Astrocyte (in vitro differentiated cells and primary cell): Measurements from ENCODE around the gene MBOAT2. TPM values are rescaled to one million over a fixed set of nuclear protein-coding genes. Genes with fewer than 3 reads are reported as not detected.

ENCODE experiments used
- DNase-seq: peaks from one replicate; pipeline ENCODE4 v3.0.0-alpha.2; 2010; ENCODE audit warnings: low read depth
- FAIRE-seq: peaks from 2 replicates; lab custom pipeline; 2011; peaks lifted over from hg19 to GRCh38; lab: Jason Lieb, UNC
- H2AFZ ChIP-seq: 2 replicates; pipeline ENCODE4 v1.6.0; 2012; ENCODE audit warnings: low read depth, low read length, inconsistent platforms
- H3K27ac ChIP-seq: 2 replicates; pipeline ENCODE4 v1.5.1; 2011; ENCODE audit warnings: low read depth, low read length, inconsistent platforms
- H3K27me3 ChIP-seq: 2 replicates; pipeline ENCODE4 v1.6.0; 2011; ENCODE audit warnings: low read length, inconsistent platforms; ENCODE audit not compliant: insufficient read depth
- H3K36me3 ChIP-seq: 2 replicates; pipeline ENCODE4 v1.5.1; 2011; ENCODE audit warnings: low read length, inconsistent platforms; ENCODE audit not compliant: insufficient read depth
- H3K4me1 ChIP-seq: 2 replicates; pipeline ENCODE4 v1.5.1; 2011; ENCODE audit warnings: low read length, inconsistent platforms; ENCODE audit not compliant: insufficient read depth
- H3K4me2 ChIP-seq: 2 replicates; pipeline ENCODE4 v1.6.0; 2012; ENCODE audit warnings: low read length, inconsistent platforms
- H3K4me3 ChIP-seq: 2 replicates; pipeline ENCODE4 v1.5.1; 2011; ENCODE audit warnings: low read depth, mild to moderate bottlenecking, low read length, inconsistent platforms; ENCODE audit not compliant: insufficient read depth
- H3K79me2 ChIP-seq: 2 replicates; pipeline ENCODE4 v1.6.0; 2012; ENCODE audit warnings: mild to moderate bottlenecking, low read length, inconsistent platforms; ENCODE audit not compliant: insufficient read depth
- H3K9ac ChIP-seq: 2 replicates; pipeline ENCODE4 v1.6.0; 2012; ENCODE audit warnings: mild to moderate bottlenecking, low read length, inconsistent platforms
- H3K9me3 ChIP-seq: 2 replicates; pipeline ENCODE4 v1.5.1; 2012; ENCODE audit warnings: low read depth, mild to moderate bottlenecking, low read length, inconsistent platforms; ENCODE audit not compliant: insufficient read depth
- H4K20me1 ChIP-seq: 2 replicates; pipeline ENCODE4 v1.6.0; 2012; ENCODE audit warnings: low read length, inconsistent platforms; ENCODE audit not compliant: insufficient read depth
- H3K27ac Mint-ChIP-seq: one replicate; pipeline ENCODE4 v1.8.0; 2021; ENCODE audit warnings: mild to moderate bottlenecking, mixed read lengths; ENCODE audit not compliant: unreplicated experiment
- H3K27me3 Mint-ChIP-seq: one replicate; pipeline ENCODE4 v1.8.0; 2021; ENCODE audit warnings: low read depth, mixed read lengths; ENCODE audit not compliant: unreplicated experiment
- H3K36me3 Mint-ChIP-seq: one replicate; pipeline ENCODE4 v1.8.0; 2021; ENCODE audit warnings: low read depth, mixed read lengths; ENCODE audit not compliant: unreplicated experiment
- H3K4me1 Mint-ChIP-seq: one replicate; pipeline ENCODE4 v1.8.0; 2021; ENCODE audit warnings: low read depth, mixed read lengths; ENCODE audit not compliant: unreplicated experiment
- H3K4me3 Mint-ChIP-seq: one replicate; pipeline ENCODE4 v1.8.0; 2021; ENCODE audit warnings: mild to moderate bottlenecking, moderate library complexity, mixed read lengths; ENCODE audit not compliant: unreplicated experiment
- H3K9me3 Mint-ChIP-seq: one replicate; pipeline ENCODE4 v1.8.0; 2021; ENCODE audit warnings: mild to moderate bottlenecking, mixed read lengths; ENCODE audit not compliant: unreplicated experiment
- CTCF ChIP-seq: IDR thresholded peaks from 2 replicates; pipeline ENCODE4 v1.5.1; 2011; ENCODE audit warnings: low read depth, mild to moderate bottlenecking, inconsistent platforms, low read length, moderate library complexity; ENCODE audit not compliant: insufficient read depth
- EZH2 ChIP-seq: IDR thresholded peaks from 2 replicates; pipeline ENCODE4 v1.6.1; 2012; ENCODE audit warnings: mild to moderate bottlenecking, low read length, inconsistent platforms; ENCODE audit not compliant: insufficient read depth
- total RNA-seq: library from RNA; stranded (reverse); gene quantifications from 2 replicates; pipeline ENCODE4 v1.2.1, GENCODE V29; 2021

The MBOAT2 gene
- total RNA-seq, 1 donor from 2014 or later, result 54.6 TPM

- peak; percentile 78 for FAIRE-seq
- Histone ChIP-seq H3K4me1 (no peaks in the 10 kb centered on the region), H3K9me3 (no peaks in the 10 kb centered on the region), H3K79me2 (no peaks in the 10 kb centered on the region), H4K20me1 (no peaks in the 10 kb centered on the region), H3K9ac (no peak overlapping the region), H3K27me3 (no peaks in the 10 kb centered on the region), H3K36me3 (no peaks in the 10 kb centered on the region), H3K4me3 (no peak overlapping the region), H2AFZ (no peak overlapping the region), H3K27ac (no peak overlapping the region), H3K4me2 (no peak overlapping the region)
- TF ChIP-seq CTCF (no peak), EZH2 (no peak)
- no peaks in the 10 kb centered on the region for H3K27me3 Mint-ChIP-seq
- H3K9me3 Mint-ChIP-seq, result no peaks in the 10 kb centered on the region
- H3K4me3 Mint-ChIP-seq, result no peak overlapping the region
- peaks cover 12% of the 10 kb centered on the region for H3K4me1 Mint-ChIP-seq
- DNase-seq, result peak; percentile 57
- no peaks in the 10 kb centered on the region for H3K36me3 Mint-ChIP-seq
- no peak overlapping the region for H3K27ac Mint-ChIP-seq
Observed at GRCh38 chr2:8886876-8887275, 116.6 kb downstream of the MBOAT2 start.

- Histone ChIP-seq H2AFZ (no peak overlapping the region), H3K4me3 (no peak overlapping the region), H3K27ac (no peak overlapping the region), H3K4me2 (no peak overlapping the region), H3K9ac (no peak overlapping the region), H3K79me2 (no peaks in the 10 kb centered on the region), H3K36me3 (peaks cover 3% of the 10 kb centered on the region), H3K4me1 (no peaks in the 10 kb centered on the region), H3K9me3 (no peaks in the 10 kb centered on the region), H3K27me3 (no peaks in the 10 kb centered on the region), H4K20me1 (no peaks in the 10 kb centered on the region)
- peaks cover 1% of the 10 kb centered on the region for H3K36me3 Mint-ChIP-seq
- no peak overlapping the region for H3K27ac Mint-ChIP-seq
- H3K9me3 Mint-ChIP-seq, result no peaks in the 10 kb centered on the region
- TF ChIP-seq EZH2, result no peak
- H3K4me3 Mint-ChIP-seq, result no peak overlapping the region
- H3K27me3 Mint-ChIP-seq, result no peaks in the 10 kb centered on the region
- H3K4me1 Mint-ChIP-seq, result peaks cover 12% of the 10 kb centered on the region
- no peak for FAIRE-seq
- DNase-seq, result no peak
Observed at GRCh38 chr2:8886202-8886518, 117.3 kb downstream of the MBOAT2 start.

DNA sequence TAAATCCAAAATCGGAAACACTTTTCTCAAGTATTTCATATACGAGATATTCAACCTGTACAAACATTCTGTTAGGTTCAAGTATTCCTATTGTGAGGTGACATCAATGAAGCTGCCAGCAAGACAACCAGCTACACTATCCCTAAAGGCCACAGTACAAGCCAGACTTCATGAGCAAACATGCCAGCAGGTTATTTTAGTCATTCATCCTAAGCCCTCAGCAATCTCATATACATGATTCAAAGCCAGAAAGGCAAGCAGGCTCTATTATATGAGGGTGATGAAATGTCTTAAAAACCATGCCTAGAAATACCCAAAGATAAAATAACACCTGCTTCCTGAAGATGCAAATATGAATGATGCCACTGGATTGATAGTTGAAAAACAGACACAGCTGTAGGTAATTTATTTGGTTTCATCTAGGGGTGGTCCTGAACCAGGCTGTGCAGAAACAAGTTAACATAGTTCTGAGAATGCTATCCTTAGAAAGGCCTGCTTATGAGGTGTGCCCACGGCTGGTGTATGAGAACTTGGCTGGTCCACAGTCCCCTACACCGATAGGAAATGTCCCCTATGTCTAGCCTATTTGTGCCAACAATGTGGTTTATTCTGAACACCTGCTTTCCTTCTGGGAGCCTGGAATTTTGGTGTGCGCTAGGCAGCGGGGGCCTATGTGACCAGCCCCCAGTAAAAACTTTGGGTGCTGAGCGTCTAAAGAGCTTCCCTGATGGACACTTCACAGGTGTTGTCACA lies 117.9 kb downstream of the MBOAT2 start:
- Histone ChIP-seq H2AFZ (no peak overlapping the region), H4K20me1 (no peaks in the 10 kb centered on the region), H3K27ac (no peak overlapping the region), H3K27me3 (no peaks in the 10 kb centered on the region), H3K9me3 (no peaks in the 10 kb centered on the region), H3K79me2 (no peaks in the 10 kb centered on the region), H3K36me3 (peaks cover 5% of the 10 kb centered on the region), H3K4me1 (no peaks in the 10 kb centered on the region), H3K9ac (no peak overlapping the region), H3K4me2 (no peak overlapping the region), H3K4me3 (no peak overlapping the region)
- TF ChIP-seq EZH2 (no peak), CTCF (no peak)
- peaks cover 5% of the 10 kb centered on the region for H3K36me3 Mint-ChIP-seq
- H3K4me1 Mint-ChIP-seq, result peaks cover 12% of the 10 kb centered on the region
- no peaks in the 10 kb centered on the region for H3K27me3 Mint-ChIP-seq
- no peak overlapping the region for H3K4me3 Mint-ChIP-seq
- no peaks in the 10 kb centered on the region for H3K9me3 Mint-ChIP-seq
- FAIRE-seq (no peak), DNase-seq (no peak)
- H3K27ac Mint-ChIP-seq, result no peak overlapping the region
